Right forelimb (tissue), 1 donor: Measurements from ENCODE around the gene CWF19L1.
"Not testable (repeated sequence)": the region's sequence is repeated elsewhere in the genome, so short reads cannot be mapped to it uniquely, and the experiment has no call there.

Source experiments
- DNase-seq: peaks from one replicate; pipeline ENCODE4 v3.0.0-alpha.2; 2018

The CWF19L1 gene

GRCh38 chr10:100267239-100268104, at the start of gene CWF19L1:
Gene CWF19L1 (minus strand): TSS chr10:100267638. CDS start chr10:100267593, 45 bp downstream.
- peak; percentile 91 for DNase-seq

- DNase-seq, result no peak
Observed at GRCh38 chr10:100315615-100316014, 48.2 kb upstream of the CWF19L1 start.

- DNase-seq, result no peak
Observed at GRCh38 chr10:100311298-100311697, 43.9 kb upstream of the CWF19L1 start.

- no peak for DNase-seq
Observed at GRCh38 chr10:100307684-100308083, 40.2 kb upstream of the CWF19L1 start.

- DNase-seq, result no peak
Observed at GRCh38 chr10:100306861-100307260, 39.4 kb upstream of the CWF19L1 start.

GRCh38 chr10:100304414-100304813, 37.0 kb upstream of the CWF19L1 start:
- no peak for DNase-seq

GRCh38 chr10:100303724-100304319, 36.4 kb upstream of the CWF19L1 start:
- DNase-seq, result no peak

GRCh38 chr10:100301123-100301522, 33.7 kb upstream of the CWF19L1 start:
- DNase-seq, result not testable (repeated sequence)

- DNase-seq, result no peak
Observed at GRCh38 chr10:100297242-100297641, 29.8 kb upstream of the CWF19L1 start.

- no peak for DNase-seq
Observed at GRCh38 chr10:100293066-100293465, 25.6 kb upstream of the CWF19L1 start.

GRCh38 chr10:100292300-100292699, 24.9 kb upstream of the CWF19L1 start:
- not testable (repeated sequence) for DNase-seq

GRCh38 chr10:100291356-100291755, 23.9 kb upstream of the CWF19L1 start:
- DNase-seq, result no peak

- DNase-seq, result no peak
Observed at GRCh38 chr10:100289641-100290040, 22.2 kb upstream of the CWF19L1 start.

- no peak for DNase-seq
Observed at GRCh38 chr10:100288196-100288595, 20.8 kb upstream of the CWF19L1 start.

- no peak for DNase-seq
Observed at GRCh38 chr10:100287756-100288155, 20.3 kb upstream of the CWF19L1 start.

- peak; percentile 93 for DNase-seq
Observed at GRCh38 chr10:100286051-100287033, 18.9 kb upstream of the CWF19L1 start, which contains the start of gene BLOC1S2. Gene BLOC1S2 (minus strand): TSS chr10:100286680. CDS start chr10:100286659, 21 bp downstream.

- DNase-seq, result not testable (repeated sequence)
Observed at GRCh38 chr10:100285326-100285725, 17.9 kb upstream of the CWF19L1 start.

- DNase-seq, result no peak
Observed at GRCh38 chr10:100282907-100283306, 15.5 kb upstream of the CWF19L1 start.

GRCh38 chr10:100276971-100277370, 9.5 kb upstream of the CWF19L1 start:
- not testable (repeated sequence) for DNase-seq

- DNase-seq, result no peak
Observed at GRCh38 chr10:100265821-100266485, 1.5 kb downstream of the CWF19L1 start.

- no peak for DNase-seq
Observed at GRCh38 chr10:100254191-100254590, 13.2 kb downstream of the CWF19L1 start.

- no peak for DNase-seq
Observed at GRCh38 chr10:100253041-100253440, 14.4 kb downstream of the CWF19L1 start.
